H1 (cell line): ENCODE measurements around the gene FLRT1. TPM values are rescaled to one million over a fixed set of nuclear protein-coding genes. Genes with fewer than 3 reads are reported as not detected.

Experiments used
- BACH1 ChIP-seq: IDR thresholded peaks from 2 replicates; pipeline ENCODE4 v1.6.1; 2012; ENCODE audit warnings: low read length, improper control_type of control experiment
- CHD7 ChIP-seq: fragments of 300-600 bp; sonication (generic); IDR thresholded peaks from 2 replicates; pipeline ENCODE4 v1.7.1; 2012; ENCODE audit warnings: low read length, moderate library complexity, mild to moderate bottlenecking, inconsistent platforms; ENCODE audit not compliant: insufficient replicate concordance
- CREB1 ChIP-seq: IDR thresholded peaks from 2 replicates; pipeline ENCODE4 v1.6.1; 2012; ENCODE audit warnings: inconsistent platforms
- CTCF ChIP-seq, 3 experiments: IDR thresholded peaks; 1 replicate in 2 of 3; 2 replicates in 1 of 3; pipeline versions ENCODE4 v1.5.1 to v1.6.1; 2011; ENCODE audit warnings: low read length in 3 of 3, mild to moderate bottlenecking in 3 of 3, inconsistent platforms in 2 of 3, low read depth in 1 of 3, moderate library complexity in 1 of 3; ENCODE audit not compliant: insufficient read depth in 1 of 3; ENCODE audit errors: control extremely low read depth in 1 of 3
- PHF8 ChIP-seq: fragments of 200-600 bp; sonication (generic); conservative IDR thresholded peaks from 2 replicates; pipeline ENCODE4 v1.7.1; 2012; ENCODE audit warnings: low read depth, mild to moderate bottlenecking, inconsistent platforms, low read length, moderate library complexity
- RBBP5 ChIP-seq: IDR thresholded peaks from 2 replicates; pipeline ENCODE4 v1.7.1; 2012; ENCODE audit warnings: low read depth, mild to moderate bottlenecking, inconsistent platforms, low read length, moderate library complexity, borderline replicate concordance
- RXRA ChIP-seq: IDR thresholded peaks from 2 replicates; pipeline ENCODE4 v1.6.1; 2011; ENCODE audit warnings: low read depth, mild to moderate bottlenecking, low read length, moderate library complexity; ENCODE audit not compliant: insufficient read depth
- TCF12 ChIP-seq: IDR thresholded peaks from 2 replicates; pipeline ENCODE4 v1.6.1; 2011; ENCODE audit warnings: low read depth, mild to moderate bottlenecking, low read length
- polyA plus RNA-seq, 7 experiments: library from polyadenylated mRNA; depleted of rRNA in 3 of 7; stranded (reverse) in 5 of 7; unstranded in 2 of 7; fragments of >200 nt in 5 of 7; fragments of 200-250 nt in 2 of 7; gene quantifications; 1 replicate in 5 of 7; 2 replicates in 1 of 7; 4 replicates in 1 of 7; pipeline versions ENCODE4 v1.2.1 to v1.2.3, GENCODE V29; 2011 to 2013; ENCODE audit warnings: missing spikeins in 2 of 7, mixed read lengths in 2 of 7
- total RNA-seq: library from RNA; stranded (reverse); fragmentation: NEBNext Ultra II Directional; extraction: Animal tissue kit (Norgen Biotek cat#: 25700); gene quantifications from 2 replicates; pipeline ENCODE4 v1.2.1, GENCODE V29; 2021

The FLRT1 gene
- total and polyA plus RNA-seq, 2 of the 8 experiments (the other 6 are each of a cell fraction or from before 2014, with no cell fraction given) = 0.14 to 0.28 TPM

GRCh38 chr11:63997801-63998337, 37.9 kb upstream of the FLRT1 start (continued):
- TF ChIP-seq CHD7 (no peak), RBBP5 (no peak), BACH1 (no peak), CTCF (IDR thresholded peaks at IDR 0.05; ENCODE audit: control extremely low read depth in 1 of 3, insufficient read depth in 1 of 3, low read depth in 1 of 3, low read length in 3 of 3) (no peak), PHF8 (no peak), CREB1 (no peak), TCF12 (no peak), RXRA (no peak)
